IMR-90 (cell line): Measurements from ENCODE around the gene RB1. TPM values are rescaled to one million over a fixed set of nuclear protein-coding genes. Genes with fewer than 3 reads are reported as not detected.

ENCODE experiments used
- ATAC-seq: fragments of 200-7000 bp; cut with Tn5 transposase; 2 replicates; pipeline ENCODE4 v1.9.1; 2020; ENCODE audit warnings: low read depth, mild to moderate bottlenecking, moderate library complexity
- BruUV-seq: library from RNA; stranded (reverse); fragments of 400-500 nt; replicated peaks from 2 replicates; lab custom pipeline; 2021; lab: Mats Ljungman, UMichigan
- CTCF ChIA-PET: fragments of 300-600 bp; formaldehyde crosslinking; extraction: SDS; loops from one replicate; lab custom pipeline; 2021; ENCODE audit warnings: antibody characterized with exemption; lab: Yijun Ruan, JAX
- POLR2A ChIA-PET: fragments of 300-600 bp; sonication (Branson Sonifier 250); formaldehyde crosslinking; loops from one replicate; lab custom pipeline; 2022; ENCODE audit warnings: antibody characterized with exemption; ENCODE audit not compliant: unreplicated experiment; lab: Charles Lee
- DNase-seq: peaks from one replicate; pipeline ENCODE4 v3.0.0; 2013
- H2AFZ ChIP-seq: replicated peaks from 2 replicates; pipeline ENCODE3; 2013; ENCODE audit warnings: low read length, mild to moderate bottlenecking; ENCODE audit not compliant: poor library complexity
- H2AK5ac ChIP-seq: 2 replicates; pipeline ENCODE4 v1.6.1; 2013; ENCODE audit warnings: low read depth, low read length, inconsistent platforms
- H2AK9ac ChIP-seq: replicated peaks from 2 replicates; pipeline ENCODE3; 2013; ENCODE audit warnings: mild to moderate bottlenecking, low read depth, low read length, moderate library complexity; ENCODE audit not compliant: poor library complexity
- H2BK120ac ChIP-seq: 2 replicates; pipeline ENCODE4 v1.6.1; 2013; ENCODE audit warnings: low read depth, low read length, inconsistent platforms
- H2BK15ac ChIP-seq: 3 replicates; pipeline ENCODE4 v1.6.1; 2013; ENCODE audit warnings: low read depth, low read length, inconsistent platforms
- H2BK20ac ChIP-seq: 2 replicates; pipeline ENCODE4 v1.6.1; 2013; ENCODE audit warnings: low read depth, mild to moderate bottlenecking, inconsistent platforms, low read length, moderate library complexity
- H2BK5ac ChIP-seq: 2 replicates; pipeline ENCODE4 v1.6.1; 2013; ENCODE audit warnings: mild to moderate bottlenecking, low read depth, low read length, inconsistent platforms; ENCODE audit not compliant: poor library complexity, severe bottlenecking
- H3K14ac ChIP-seq: replicated peaks from 2 replicates; pipeline ENCODE4 v1.6.1; 2013; ENCODE audit warnings: low read depth, low read length, inconsistent platforms
- H3K18ac ChIP-seq: 2 replicates; pipeline ENCODE4 v1.6.1; 2013; ENCODE audit warnings: low read depth, low read length, control low read depth
- H3K23ac ChIP-seq: 2 replicates; pipeline ENCODE4 v1.6.1; 2013; ENCODE audit warnings: low read depth, low read length, inconsistent platforms
- H3K27ac ChIP-seq: 2 replicates; pipeline ENCODE4 v1.5.1; 2013; ENCODE audit warnings: mild to moderate bottlenecking, control low read depth, low read length; ENCODE audit not compliant: insufficient read depth
- H3K27me3 ChIP-seq: 2 replicates; pipeline ENCODE4 v1.6.1; 2013; ENCODE audit warnings: low read length; ENCODE audit not compliant: control insufficient read depth, insufficient read depth
- H3K36me3 ChIP-seq: 2 replicates; pipeline ENCODE4 v1.6.1; 2013; ENCODE audit warnings: low read length, mixed read lengths; ENCODE audit not compliant: control insufficient read depth, insufficient read depth
- H3K4ac ChIP-seq: 2 replicates; pipeline ENCODE4 v1.6.1; 2013; ENCODE audit warnings: low read depth, low read length, inconsistent platforms
- H3K4me1 ChIP-seq: 2 replicates; pipeline ENCODE4 v1.6.1; 2013; ENCODE audit warnings: low read length, mixed read lengths; ENCODE audit not compliant: control insufficient read depth, insufficient read depth
- H3K4me2 ChIP-seq: 2 replicates; pipeline ENCODE4 v1.6.1; 2013; ENCODE audit warnings: low read depth, mild to moderate bottlenecking, control low read depth, low read length, moderate library complexity
- H3K4me3 ChIP-seq: 2 replicates; pipeline ENCODE4 v1.5.1; 2013; ENCODE audit warnings: low read depth, mild to moderate bottlenecking, control low read depth, low read length, moderate library complexity; ENCODE audit not compliant: insufficient read depth
- H3K56ac ChIP-seq: 2 replicates; pipeline ENCODE4 v1.6.1; 2013; ENCODE audit warnings: low read length, inconsistent platforms; ENCODE audit not compliant: insufficient read depth; ENCODE audit errors: extremely low read depth
- H3K79me1 ChIP-seq, 2 experiments: 2 replicates each; pipeline ENCODE4 v1.6.1; 2013; ENCODE audit warnings: low read length in 2 of 2, inconsistent platforms in 1 of 2, low read depth in 1 of 2
- H3K9ac ChIP-seq: 2 replicates; pipeline ENCODE4 v1.6.1; 2013; ENCODE audit warnings: low read depth, low read length, control low read depth
- H3K9me1 ChIP-seq: 2 replicates; pipeline ENCODE4 v1.6.1; 2013; ENCODE audit warnings: low read length, inconsistent platforms; ENCODE audit not compliant: insufficient read depth
- H3K9me3 ChIP-seq: 2 replicates; pipeline ENCODE4 v1.6.1; 2013; ENCODE audit warnings: low read length; ENCODE audit not compliant: control insufficient read depth, insufficient read depth
- H4K20me1 ChIP-seq: 2 replicates; pipeline ENCODE4 v1.6.1; 2013; ENCODE audit warnings: low read length, inconsistent platforms; ENCODE audit not compliant: insufficient read depth
- H4K5ac ChIP-seq: 2 replicates; pipeline ENCODE4 v1.6.1; 2013; ENCODE audit warnings: mild to moderate bottlenecking, low read depth, low read length, control low read depth
- H4K8ac ChIP-seq, 2 experiments: 2 replicates each; pipeline ENCODE4 v1.6.1; 2013; ENCODE audit warnings: low read depth in 2 of 2, low read length in 2 of 2, control low read depth in 1 of 2, inconsistent platforms in 1 of 2
- H4K91ac ChIP-seq: 2 replicates; pipeline ENCODE4 v1.6.1; 2013; ENCODE audit warnings: low read depth, low read length, inconsistent platforms; ENCODE audit not compliant: insufficient read depth
- BHLHE40 ChIP-seq: fragments of 150-350 bp; IDR thresholded peaks from 2 replicates; pipeline ENCODE4 v1.6.1; 2016; ENCODE audit warnings: mild to moderate bottlenecking, low read depth, low read length
- CEBPB ChIP-seq: IDR thresholded peaks from 2 replicates; pipeline ENCODE4 v1.6.1; 2012; ENCODE audit warnings: low read depth, low read length, improper control_type of control experiment
- CHD1 ChIP-seq: IDR thresholded peaks from 2 replicates; pipeline ENCODE4 v1.6.1; 2012; ENCODE audit warnings: low read depth, low read length, improper control_type of control experiment
- FOS ChIP-seq: fragments of 150-350 bp; IDR thresholded peaks from 2 replicates; pipeline ENCODE4 v1.6.1; 2016; ENCODE audit warnings: low read depth, low read length
- MAFK ChIP-seq: IDR thresholded peaks from 2 replicates; pipeline ENCODE4 v1.6.1; 2012; ENCODE audit warnings: low read depth, low read length, improper control_type of control experiment
- MXI1 ChIP-seq: IDR thresholded peaks from 2 replicates; pipeline ENCODE4 v1.6.1; 2012; ENCODE audit warnings: low read depth, mild to moderate bottlenecking, low read length, moderate library complexity, borderline replicate concordance
- NFE2L2 ChIP-seq: fragments of 150-350 bp; IDR thresholded peaks from 2 replicates; pipeline ENCODE4 v1.6.1; 2016; ENCODE audit warnings: low read depth, mild to moderate bottlenecking, low read length
- POLR2A ChIP-seq: IDR thresholded peaks from 2 replicates; pipeline ENCODE4 v1.6.1; 2012; ENCODE audit warnings: mild to moderate bottlenecking, low read depth, low read length
- RCOR1 ChIP-seq: IDR thresholded peaks from 2 replicates; pipeline ENCODE4 v1.6.1; 2012; ENCODE audit warnings: mild to moderate bottlenecking, low read length, improper control_type of control experiment; ENCODE audit not compliant: insufficient replicate concordance
- WGBS, 2 experiments: methylation state at CpG; one replicate each; pipeline versions ENCODE4 v1.1.5 to v1.1.7; 2013; ENCODE audit warnings: missing lambda C conversion rate in 2 of 2; ENCODE audit not compliant: insufficient read length in 1 of 2; ENCODE audit errors: extremely low coverage in 2 of 2; 5-methylcytosine and 5-hydroxymethylcytosine counted together
- dilution Hi-C: fragments of 300-500 bp; cut with HindIII; formaldehyde crosslinking; loops from one replicate; pipeline ENCODE4 v1.14.3; 2018; ENCODE audit warnings: low sequenced_read_pairs; ENCODE audit not compliant: unreplicated experiment
- in situ Hi-C: fragments of 300-500 bp; cut with MboI; formaldehyde crosslinking; loops from 3 replicates; pipeline ENCODE4 v1.14.3; 2019; ENCODE audit warnings: low sequenced_read_pairs, inconsistent platforms, mixed read lengths
- intact Hi-C: fragments of 100-400 bp; cut with micrococcal nuclease; formaldehyde crosslinking; loops from 2 replicates; pipeline ENCODE4 v1.10.0; 2022
- polyA plus RNA-seq, 3 experiments: library from polyadenylated mRNA; depleted of rRNA; stranded (reverse); fragments of >200 nt; gene quantifications; 2 replicates each; pipeline ENCODE4 v1.2.3, GENCODE V29; 2012; ENCODE audit warnings: low replicate concordance in 1 of 3
- total RNA-seq: library from RNA; depleted of rRNA; stranded (reverse); fragments of >200 nt; gene quantifications from 2 replicates; pipeline ENCODE4 v1.2.3, GENCODE V29; 2012
- TF ChIP-seq, protein P1 (sequence below): fragments of 150-350 bp; IDR thresholded peaks from 2 replicates; pipeline ENCODE4 v1.6.1; 2017; ENCODE audit warnings: mild to moderate bottlenecking, antibody characterized with exemption, low read length, low read depth

The RB1 gene
- total and polyA plus RNA-seq, 2 of the 4 experiments (the other 2 are of a cell fraction), result 11.4 to 15.4 TPM

DNA sequence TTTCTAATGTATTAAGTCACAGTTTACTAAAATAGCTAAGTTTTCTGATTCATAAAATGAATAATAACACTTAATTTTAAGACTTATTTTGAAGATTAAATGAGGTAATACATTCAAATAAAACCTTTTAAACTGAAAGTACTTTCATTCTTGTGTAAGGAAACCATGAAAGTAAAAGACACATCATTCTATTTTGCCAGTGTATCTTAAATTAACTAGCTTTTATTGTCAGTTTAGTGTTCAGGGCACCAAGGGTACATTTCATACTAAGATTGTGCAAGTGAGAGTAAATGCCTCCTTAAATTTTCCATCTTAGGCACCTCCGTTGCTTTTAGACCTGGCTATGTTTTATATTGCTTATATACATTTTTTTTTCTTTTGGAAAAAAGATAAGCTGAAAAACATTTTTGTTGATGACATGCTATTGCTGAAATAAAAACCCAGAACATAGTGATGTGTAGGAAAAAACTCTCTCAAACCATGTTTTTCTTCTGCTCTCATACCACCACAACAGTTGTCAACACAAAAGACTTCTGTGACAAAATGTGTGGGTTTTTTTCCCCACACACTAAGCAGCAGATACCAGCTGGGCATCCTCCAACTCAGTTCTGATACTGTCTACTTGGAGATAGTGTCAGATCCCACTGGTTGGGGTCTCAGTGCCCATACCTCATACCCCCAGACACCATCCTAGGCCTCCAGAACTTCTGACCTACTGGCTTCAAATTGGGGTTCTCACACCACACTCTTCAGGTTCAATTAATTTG is 140.1 kb downstream of the RB1 start:
- Histone ChIP-seq H3K36me3 (no peaks in the 10 kb centered on the region), H2AK9ac (no peak overlapping the region), H3K9ac (no peak overlapping the region), H3K27me3 (no peaks in the 10 kb centered on the region), H2BK120ac (no peak overlapping the region), H4K8ac (peak overlapping the region in 1 of 2 experiments; percentile 19; a peak in 1 of 4 replicates), H3K9me3 (no peaks in the 10 kb centered on the region), H3K9me1 (no peaks in the 10 kb centered on the region), H3K14ac (no peak overlapping the region), H4K5ac (no peak overlapping the region), H3K18ac (no peak overlapping the region), H3K27ac (no peak overlapping the region), H3K4me2 (no peak overlapping the region; the same call in 1 of the 2 replicates), H2BK5ac (no peak overlapping the region), H2BK15ac (no peak overlapping the region), H3K56ac (no peak overlapping the region), H2AK5ac (no peak overlapping the region), H3K4ac (no peak overlapping the region), H2BK20ac (no peak overlapping the region), H3K79me1 (peaks cover 12 to 31% of the 10 kb centered on the region in 2 experiments), H4K91ac (no peak overlapping the region), H3K4me3 (no peak overlapping the region), H3K4me1 (peaks cover 12% of the 10 kb centered on the region), H2AFZ (no peak overlapping the region), H4K20me1 (no peaks in the 10 kb centered on the region; the same call in 1 of the 2 replicates), H3K23ac (no peak overlapping the region)
- DNase-seq (no peak), ATAC-seq (no peak)
- no TSS peak for BruUV-seq
- CTCF ChIA-PET, result no interaction called here
- TF ChIP-seq FOS (no peak), POLR2A (no peak), CEBPB (no peak), NFE2L2 (no peak), RCOR1 (no peak), CHD1 (no peak), MAFK (no peak), MXI1 (no peak), BHLHE40 (no peak)
- TF ChIP-seq, protein P1, sequence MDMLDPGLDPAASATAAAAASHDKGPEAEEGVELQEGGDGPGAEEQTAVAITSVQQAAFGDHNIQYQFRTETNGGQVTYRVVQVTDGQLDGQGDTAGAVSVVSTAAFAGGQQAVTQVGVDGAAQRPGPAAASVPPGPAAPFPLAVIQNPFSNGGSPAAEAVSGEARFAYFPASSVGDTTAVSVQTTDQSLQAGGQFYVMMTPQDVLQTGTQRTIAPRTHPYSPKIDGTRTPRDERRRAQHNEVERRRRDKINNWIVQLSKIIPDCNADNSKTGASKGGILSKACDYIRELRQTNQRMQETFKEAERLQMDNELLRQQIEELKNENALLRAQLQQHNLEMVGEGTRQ, result no peak
- POLR2A ChIA-PET, result interaction anchor here (0.6 kb wide), 1 partner anchor 35 kb away, joined by 3 read pairs; no protein-coding TSS in a partner anchor
- in situ Hi-C loops, result no loop called here
- intact Hi-C loops, result no loop called here
- dilution Hi-C loops, result no loop called here
- no CpG with 5 or more reads among the region's 1 CpG for WGBS, 2 experiments
